Muscle of leg (tissue), 11 donors: Measurements from ENCODE around the gene ZFYVE28. TPM values are rescaled to one million over a fixed set of nuclear protein-coding genes. Genes with fewer than 3 reads are reported as not detected.
A peak's percentile ranks its signal among the peaks of the same experiment; 100 is the strongest.

ENCODE experiments used
- DNase-seq: peaks from one replicate; pipeline ENCODE4 v3.0.0; 2013
- H3K27ac ChIP-seq: one replicate; pipeline ENCODE4 v1.5.1; 2013; ENCODE audit warnings: mild to moderate bottlenecking, low read length, control low read depth
- H3K27me3 ChIP-seq: one replicate; pipeline ENCODE4 v1.6.1; 2013; ENCODE audit warnings: low read length; ENCODE audit not compliant: control insufficient read depth, insufficient read depth
- H3K36me3 ChIP-seq: one replicate; pipeline ENCODE4 v1.6.1; 2013; ENCODE audit warnings: low read length; ENCODE audit not compliant: control insufficient read depth, insufficient read depth
- H3K4me1 ChIP-seq: one replicate; pipeline ENCODE4 v1.6.1; 2013; ENCODE audit warnings: low read length; ENCODE audit not compliant: control insufficient read depth, insufficient read depth
- H3K4me3 ChIP-seq: one replicate; pipeline ENCODE4 v1.5.1; 2013; ENCODE audit warnings: low read length, control low read depth
- H3K9me3 ChIP-seq: replicated peaks from 2 replicates; pipeline ENCODE4 v1.6.1; 2013; ENCODE audit warnings: low read depth, low read length; ENCODE audit not compliant: control insufficient read depth
- WGBS: methylation state at CpG from one replicate; pipeline ENCODE4 v1.1.5; 2013; ENCODE audit warnings: missing lambda C conversion rate; ENCODE audit not compliant: insufficient coverage; 5-methylcytosine and 5-hydroxymethylcytosine counted together
- polyA plus RNA-seq, 8 donors: library from polyadenylated mRNA; unstranded; fragments of 120-200 nt; gene quantifications; one replicate each; pipeline versions ENCODE4 v1.2.1 to v1.2.3, GENCODE V29; 2013; ENCODE audit warnings: inconsistent platforms in 1 of 8, low replicate concordance in 1 of 8; ENCODE audit not compliant: insufficient read length in 8 of 8, insufficient read depth in 1 of 8
- total RNA-seq: library from RNA; stranded (reverse); fragments of 120-200 nt; gene quantifications from one replicate; pipeline ENCODE4 v1.2.4, GENCODE V29; 2013

ZFYVE28 gene
- total and polyA plus RNA-seq, 9 donors = 0.94 to 3.1 (median 1.6) TPM

GRCh38 chr4:2426711-2427275 is 8.3 kb upstream of the ZFYVE28 start:
- Histone ChIP-seq H3K4me3 (no peak overlapping the region), H3K27me3 (peaks cover 16% of the 10 kb centered on the region), H3K36me3 (no peaks in the 10 kb centered on the region), H3K4me1 (peaks cover 2% of the 10 kb centered on the region), H3K9me3 (no peaks in the 10 kb centered on the region), H3K27ac (no peak overlapping the region)
- WGBS = 68% methylated on average over 5 of the region's 13 CpGs
- no peak for DNase-seq

GRCh38 chr4:2426069-2426397 is 7.6 kb upstream of the ZFYVE28 start:
- Histone ChIP-seq H3K27me3 (peaks cover 23% of the 10 kb centered on the region), H3K9me3 (no peaks in the 10 kb centered on the region), H3K4me3 (no peak overlapping the region), H3K27ac (no peak overlapping the region), H3K36me3 (no peaks in the 10 kb centered on the region), H3K4me1 (peaks cover 2% of the 10 kb centered on the region)
- no peak for DNase-seq
- whole genome bisulfite sequencing = 72% methylated on average over 4 of the region's 8 CpGs

GRCh38 chr4:2425386-2426068 is 7.1 kb upstream of the ZFYVE28 start:
- no peak for DNase-seq
- Histone ChIP-seq H3K27ac (no peak overlapping the region), H3K4me1 (peaks cover 2% of the 10 kb centered on the region), H3K27me3 (peaks cover 28% of the 10 kb centered on the region), H3K9me3 (no peaks in the 10 kb centered on the region), H3K4me3 (no peak overlapping the region), H3K36me3 (no peaks in the 10 kb centered on the region)
- 83% methylated on average over 11 of the region's 13 CpGs for WGBS

GRCh38 chr4:2424581-2424980 is 6.1 kb upstream of the ZFYVE28 start:
- Histone ChIP-seq H3K4me1 (peaks cover 5% of the 10 kb centered on the region), H3K27me3 (peaks cover 37% of the 10 kb centered on the region), H3K9me3 (no peaks in the 10 kb centered on the region), H3K27ac (no peak overlapping the region), H3K4me3 (no peak overlapping the region), H3K36me3 (no peaks in the 10 kb centered on the region)
- 47% methylated on average over 10 of the region's 10 CpGs for WGBS
- DNase-seq = no peak

GRCh38 chr4:2423695-2424094 is 5.2 kb upstream of the ZFYVE28 start:
- 50% methylated on average over 5 of the region's 10 CpGs for WGBS
- no peak for DNase-seq
- Histone ChIP-seq H3K27me3 (peaks cover 45% of the 10 kb centered on the region), H3K27ac (no peak overlapping the region), H3K4me3 (no peak overlapping the region), H3K4me1 (peaks cover 14% of the 10 kb centered on the region), H3K9me3 (no peaks in the 10 kb centered on the region), H3K36me3 (no peaks in the 10 kb centered on the region)

GRCh38 chr4:2423066-2423465 is 4.6 kb upstream of the ZFYVE28 start:
- H3K4me3 ChIP-seq = no peak overlapping the region
- WGBS = 44% methylated on average over 2 of the region's 4 CpGs
- H3K4me1 ChIP-seq = peaks cover 14% of the 10 kb centered on the region
- no peaks in the 10 kb centered on the region for H3K36me3 ChIP-seq
- H3K27me3 ChIP-seq = peaks cover 44% of the 10 kb centered on the region
- H3K27ac ChIP-seq = no peak overlapping the region
- DNase-seq = no peak
- no peaks in the 10 kb centered on the region for H3K9me3 ChIP-seq

- 70% methylated on average over 5 of the region's 6 CpGs for WGBS
- Histone ChIP-seq H3K4me1 (peaks cover 20% of the 10 kb centered on the region), H3K27ac (no peak overlapping the region), H3K9me3 (no peaks in the 10 kb centered on the region), H3K27me3 (peaks cover 55% of the 10 kb centered on the region), H3K36me3 (no peaks in the 10 kb centered on the region), H3K4me3 (no peak overlapping the region)
- no peak for DNase-seq
These were observed 3.5 kb upstream of the ZFYVE28 start for GRCh38 chr4:2421928-2422327.

- H3K27me3 ChIP-seq = peaks cover 74% of the 10 kb centered on the region
- H3K4me3 ChIP-seq = no peak overlapping the region
- no peak overlapping the region for H3K27ac ChIP-seq
- DNase-seq = no peak
- no peaks in the 10 kb centered on the region for H3K9me3 ChIP-seq
- no peaks in the 10 kb centered on the region for H3K36me3 ChIP-seq
- peaks cover 31% of the 10 kb centered on the region for H3K4me1 ChIP-seq
- WGBS = 57% methylated on average over 9 of the region's 9 CpGs
These were observed 1.4 kb upstream of the ZFYVE28 start for GRCh38 chr4:2419814-2420213.

- H3K27me3 ChIP-seq = peaks cover 83% of the 10 kb centered on the region
- H3K36me3 ChIP-seq = no peaks in the 10 kb centered on the region
- peaks cover 35% of the 10 kb centered on the region for H3K4me1 ChIP-seq
- no peak within 1 kb of the TSS for H3K27ac ChIP-seq
- peak; percentile 96 for DNase-seq
- H3K4me3 ChIP-seq = peak within 1 kb of the TSS; percentile 37
- H3K9me3 ChIP-seq = no peaks in the 10 kb centered on the region
- under 1% methylated on average over 83 of the region's 94 CpGs for WGBS
These were observed 466 bp upstream of the ZFYVE28 start, which contains the start of gene CFAP99 for GRCh38 chr4:2418650-2419571. Gene CFAP99 (plus strand): TSS chr4:2418955.

- Histone ChIP-seq H3K27me3 (peaks cover 90% of the 10 kb centered on the region), H3K4me1 (peaks cover 49% of the 10 kb centered on the region), H3K27ac (no peak overlapping the region), H3K36me3 (no peaks in the 10 kb centered on the region), H3K9me3 (no peaks in the 10 kb centered on the region), H3K4me3 (peak overlapping the region; percentile 37)
- no peak for DNase-seq
- WGBS = under 1% methylated on average over 61 of the region's 61 CpGs
These were observed 1.1 kb downstream of the ZFYVE28 start for GRCh38 chr4:2417226-2417764.
